HUDEP-2 (cell line): ENCODE results near the gene GUCA2A.

Experiments used
- DNase-seq, 76 experiments: peaks; one replicate each; lab custom pipeline; 2025; ENCODE audit not compliant: unreplicated experiment in 76 of 76; lab: John Stamatoyannopoulos, UW

The GUCA2A gene

GRCh38 chr1:42157667-42158066, 6.9 kb downstream of the GUCA2A start:
- peak in 6 of 76 experiments; percentile 1 to 9 (median 4) for DNase-seq

GRCh38 chr1:42155362-42155761, 9.2 kb downstream of the GUCA2A start:
- no peak for DNase-seq

GRCh38 chr1:42154685-42155084, 9.9 kb downstream of the GUCA2A start:
- no peak for DNase-seq

GRCh38 chr1:42153624-42154023, 10.9 kb downstream of the GUCA2A start:
- DNase-seq = no peak

GRCh38 chr1:42152907-42153600, 11.5 kb downstream of the GUCA2A start, which contains the start of gene GUCA2B:
TSS of gene GUCA2B (plus strand) at chr1:42153410. CDS start at chr1:42153451, 41 bp downstream.
- DNase-seq = no peak

- DNase-seq = no peak
Observed at GRCh38 chr1:42152119-42152518, 12.4 kb downstream of the GUCA2A start.

GRCh38 chr1:42150651-42151050, 13.9 kb downstream of the GUCA2A start:
- no peak for DNase-seq

GRCh38 chr1:42148166-42148565, 16.4 kb downstream of the GUCA2A start:
- DNase-seq = no peak

- peak in 53 of 76 experiments; percentile 2 to 62 (median 24) for DNase-seq
Observed at GRCh38 chr1:42146626-42147320, 17.8 kb downstream of the GUCA2A start.

GRCh38 chr1:42145764-42146625, 18.6 kb downstream of the GUCA2A start:
- DNase-seq = no peak

GRCh38 chr1:42145389-42145716, 19.2 kb downstream of the GUCA2A start:
- DNase-seq = no peak

GRCh38 chr1:42144711-42145388, 19.7 kb downstream of the GUCA2A start:
- no peak for DNase-seq

GRCh38 chr1:42143896-42144710, 20.4 kb downstream of the GUCA2A start:
- no peak for DNase-seq

- no peak for DNase-seq
Observed at GRCh38 chr1:42142894-42143675, 21.5 kb downstream of the GUCA2A start.

GRCh38 chr1:42141978-42142377, 22.6 kb downstream of the GUCA2A start:
- DNase-seq = no peak

GRCh38 chr1:42140191-42140590, 24.4 kb downstream of the GUCA2A start:
- no peak for DNase-seq

GRCh38 chr1:42139444-42139843, 25.1 kb downstream of the GUCA2A start:
- no peak for DNase-seq

- DNase-seq = no peak
Observed at GRCh38 chr1:42138586-42138985, 26.0 kb downstream of the GUCA2A start.

- no peak for DNase-seq
Observed at GRCh38 chr1:42137766-42138165, 26.8 kb downstream of the GUCA2A start.
